ENCODE data around the gene CSRP2. TPM values are rescaled to one million over a fixed set of nuclear protein-coding genes. Genes with fewer than 3 reads are reported as not detected.

CSRP2 gene
- total and polyA plus RNA-seq, 2 of the 8 experiments (the other 6 are each of a cell fraction or from before 2014, with no cell fraction given): 149 to 227 TPM

GRCh38 chr12:76836633-76837032, 42.2 kb downstream of the CSRP2 start:
- no peak overlapping the region for H4K5ac ChIP-seq (ENCODE audit: insufficient read length, low read depth, low read length)
- no peak overlapping the region for H3K14ac ChIP-seq (ENCODE audit: insufficient read length)
- no peak overlapping the region for H4K91ac ChIP-seq (replicated peaks; ENCODE audit: insufficient read length, low read length)
- no peak overlapping the region for H2AK5ac ChIP-seq (ENCODE audit: low read depth, low read length)
- no peaks in the 10 kb centered on the region for H3K79me2 ChIP-seq (ENCODE audit: control insufficient read depth in 1 of 2, insufficient read depth in 2 of 2, low read length in 2 of 2)
- H3K79me1 ChIP-seq (ENCODE audit: low read depth, low read length): no peaks in the 10 kb centered on the region; the same call in 1 of the 2 replicates
- no peak overlapping the region for H2BK120ac ChIP-seq (replicated peaks; ENCODE audit: low read depth, low read length)
- no peak overlapping the region for H3K23ac ChIP-seq (ENCODE audit: insufficient read length)
- no peaks in the 10 kb centered on the region for H3K27me3 ChIP-seq (replicated peaks in 1 of 4; ENCODE audit: control insufficient read depth in 3 of 4, extremely low read depth in 1 of 4, insufficient read depth in 3 of 4, low read length in 3 of 4)
- no peaks in the 10 kb centered on the region for H4K20me1 ChIP-seq (replicated peaks in 1 of 2; ENCODE audit: control insufficient read depth in 1 of 2, insufficient read depth in 2 of 2, low read length in 2 of 2)
- no peaks in the 10 kb centered on the region for H3K23me2 ChIP-seq (ENCODE audit: low read depth, low read length)
- H2AFZ ChIP-seq (ENCODE audit: low read length): no peak overlapping the region
- FAIRE-seq (no peak), DNase-seq (ENCODE audit: low read depth in 1 of 2, low spot score in 2 of 2) (no peak)
- H2BK15ac ChIP-seq (ENCODE audit: low read length): no peak overlapping the region
- no peak overlapping the region for H3K4me2 ChIP-seq (ENCODE audit: insufficient read depth in 1 of 2, low read depth in 2 of 2, low read length in 2 of 2)
- no peak overlapping the region for H4K8ac ChIP-seq (ENCODE audit: extremely low read depth, insufficient read depth, low read length)
- no peak overlapping the region for H3K4ac ChIP-seq (replicated peaks; ENCODE audit: insufficient read length, low read depth, low read length)
- no peak overlapping the region for H3K9ac ChIP-seq (replicated peaks in 1 of 4; ENCODE audit: extremely low read depth in 1 of 4, low read depth in 3 of 4, low read length in 3 of 4)
- H2BK5ac ChIP-seq (ENCODE audit: low read depth, low read length): no peak overlapping the region
- H3K4me1 ChIP-seq (replicated peaks in 1 of 4; ENCODE audit: control insufficient read depth in 3 of 4, insufficient read depth in 4 of 4, low read length in 3 of 4): no peaks in the 10 kb centered on the region
- no peak overlapping the region for H3K27ac ChIP-seq (ENCODE audit: low read depth, low read length)
- no peak overlapping the region for H3K56ac ChIP-seq (replicated peaks; ENCODE audit: insufficient read length, low read depth, low read length)
- H3K4me3 ChIP-seq (ENCODE audit: extremely low read depth in 1 of 4, insufficient read depth in 2 of 4, low read depth in 3 of 4, low read length in 4 of 4): no peak overlapping the region
- no peak overlapping the region for H2BK12ac ChIP-seq (ENCODE audit: low read depth, low read length)
- 63% methylated on average over 3 of the region's 3 CpGs; no CpG with 5 or more reads in 1 of the 2 experiments for WGBS, 2 experiments (ENCODE audit: extremely low coverage in 1 of 2, insufficient coverage in 1 of 2, insufficient read length in 1 of 2, insufficient replicate concordance in 2 of 2, low coverage in 1 of 2, low lambda C conversion rate in 2 of 2, missing lambda C conversion rate in 1 of 2)
- TF ChIP-seq MAX (IDR thresholded peaks at IDR 0.05): no peak
- no peak for TF ChIP-seq TEAD4 (IDR thresholded peaks at IDR 0.05; ENCODE audit: low read depth, low read length)
- no peak for TF ChIP-seq NANOG (IDR thresholded peaks at IDR 0.05; ENCODE audit: insufficient read depth, low read depth, low read length, poor library complexity, severe bottlenecking)
- no peak for TF ChIP-seq RBBP5 (IDR thresholded peaks at IDR 0.05; ENCODE audit: borderline replicate concordance, low read depth, low read length)
- no peak for TF ChIP-seq PHF8 (conservative IDR thresholded peaks at IDR 0.05; ENCODE audit: low read depth, low read length)
- TF ChIP-seq, protein P1, sequence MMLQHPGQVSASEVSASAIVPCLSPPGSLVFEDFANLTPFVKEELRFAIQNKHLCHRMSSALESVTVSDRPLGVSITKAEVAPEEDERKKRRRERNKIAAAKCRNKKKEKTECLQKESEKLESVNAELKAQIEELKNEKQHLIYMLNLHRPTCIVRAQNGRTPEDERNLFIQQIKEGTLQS (IDR thresholded peaks at IDR 0.05; ENCODE audit: insufficient read depth, low read depth, low read length): no peak
- TF ChIP-seq GABPA (IDR thresholded peaks at IDR 0.05; ENCODE audit: borderline replicate concordance, insufficient read depth, low read length): no peak
- no peak for TF ChIP-seq EGR1 (IDR thresholded peaks at IDR 0.05; ENCODE audit: borderline replicate concordance, low read depth, low read length)
- H3K9me3 ChIP-seq (ENCODE audit: insufficient read depth in 2 of 2, low read depth in 1 of 2, low read length in 1 of 2): no peaks in the 10 kb centered on the region
- no peak overlapping the region for H2BK20ac ChIP-seq (ENCODE audit: low read length)
- CTCF ChIA-PET (ENCODE audit: partially characterized antibody): interaction anchor here (0.6 to 0.9 kb wide), 3 partner anchors 16 to 778 kb away, joined by 3 to 5 read pairs (median 3); no protein-coding TSS in a partner anchor
- H3K36me3 ChIP-seq (ENCODE audit: control insufficient read depth in 2 of 4, insufficient read depth in 4 of 4, low read length in 3 of 4): peaks cover 0 to 4% (median 1%) of the 10 kb centered on the region in 4 experiments; a peak in 3 of 8 replicates
- POLR2A ChIA-PET (ENCODE audit: partially characterized antibody): no interaction called here
- H3K18ac ChIP-seq (ENCODE audit: extremely low read depth, low read length): no peak overlapping the region

All from H1 (cell line).